ENCODE data around the gene PTPRG. TPM values are rescaled to one million over a fixed set of nuclear protein-coding genes. Genes with fewer than 3 reads are reported as not detected.

The PTPRG gene
- total RNA-seq, 1 experiment from 2014 or later, result 69.3 TPM

GRCh38 chr3:61740494-61740893 is 179.1 kb downstream of the PTPRG start:
- Histone ChIP-seq H3K56ac (ENCODE audit: insufficient read length, low read depth, low read length) (no peak overlapping the region), H2BK120ac (ENCODE audit: low read depth, low read length, poor library complexity, severe bottlenecking) (no peak overlapping the region), H3K18ac (ENCODE audit: insufficient read length, low read depth, low read length) (no peak overlapping the region), H4K91ac (ENCODE audit: insufficient read length, low read depth, low read length) (no peak overlapping the region), H3T11ph (ENCODE audit: low read length) (no peak overlapping the region), H3K23me2 (ENCODE audit: insufficient read length, low read depth, low read length, poor library complexity, severe bottlenecking) (no peaks in the 10 kb centered on the region), H2BK20ac (ENCODE audit: low read depth, low read length, poor library complexity, severe bottlenecking) (no peak overlapping the region), H3K4ac (ENCODE audit: low read depth, low read length) (no peak overlapping the region), H3K27ac (ENCODE audit: insufficient read length, low read depth, low read length) (no peak overlapping the region), H3K4me1 (ENCODE audit: insufficient read depth, low read length) (peaks cover 6% of the 10 kb centered on the region; the same call in 1 of the 2 replicates), H3K14ac (ENCODE audit: insufficient read depth, low read length) (no peak overlapping the region), H4K20me1 (ENCODE audit: control insufficient read depth, insufficient read depth, insufficient read length) (no peaks in the 10 kb centered on the region), H4K5ac (ENCODE audit: insufficient read length, low read depth, low read length) (no peak overlapping the region), H2AK5ac (ENCODE audit: insufficient read length, low read length) (no peak overlapping the region), H3K27me3 (ENCODE audit: insufficient read depth, low read length) (no peaks in the 10 kb centered on the region), H3K79me2 (ENCODE audit: insufficient read depth, low read length) (peaks cover 25% of the 10 kb centered on the region; the same call in 1 of the 2 replicates), H3K9ac (ENCODE audit: extremely low read depth, insufficient read length, low read length) (no peak overlapping the region), H2AFZ (ENCODE audit: low read length) (no peak overlapping the region), H2BK5ac (ENCODE audit: insufficient read length, low read length) (no peak overlapping the region), H4K8ac (replicated peaks; ENCODE audit: insufficient read length, low read depth, low read length) (no peak overlapping the region), H3K9me3 (ENCODE audit: control insufficient read depth, low read depth, low read length) (no peaks in the 10 kb centered on the region), H3K79me1 (ENCODE audit: insufficient read depth, low read depth, low read length, poor library complexity, severe bottlenecking) (peaks cover 4% of the 10 kb centered on the region), H3K4me2 (ENCODE audit: insufficient read depth, insufficient read length, low read length) (no peak overlapping the region), H2BK15ac (ENCODE audit: low read depth, low read length) (no peak overlapping the region), H2BK12ac (ENCODE audit: insufficient read length, low read depth, low read length) (no peak overlapping the region), H3K23ac (ENCODE audit: insufficient read length, low read depth, low read length) (no peak overlapping the region)
- Mint-ChIP-seq H3K36me3 (ENCODE audit: insufficient read depth in 1 of 3, low read depth in 3 of 3) (peaks cover 11 to 12% (median 12%) of the 10 kb centered on the region in 3 experiments; a peak in 6 of 7 replicates), H3K9me3 (no peaks in the 10 kb centered on the region), H3K27ac (peak overlapping the region in 1 of 3 experiments; percentile 32; a peak in 1 of 7 replicates), H3K4me3 (no peak overlapping the region), H3K4me1 (peaks cover 50 to 53% of the 10 kb centered on the region in 2 experiments), H3K27me3 (ENCODE audit: low read depth) (no peaks in the 10 kb centered on the region)
- TF ChIP-seq, protein P1, sequence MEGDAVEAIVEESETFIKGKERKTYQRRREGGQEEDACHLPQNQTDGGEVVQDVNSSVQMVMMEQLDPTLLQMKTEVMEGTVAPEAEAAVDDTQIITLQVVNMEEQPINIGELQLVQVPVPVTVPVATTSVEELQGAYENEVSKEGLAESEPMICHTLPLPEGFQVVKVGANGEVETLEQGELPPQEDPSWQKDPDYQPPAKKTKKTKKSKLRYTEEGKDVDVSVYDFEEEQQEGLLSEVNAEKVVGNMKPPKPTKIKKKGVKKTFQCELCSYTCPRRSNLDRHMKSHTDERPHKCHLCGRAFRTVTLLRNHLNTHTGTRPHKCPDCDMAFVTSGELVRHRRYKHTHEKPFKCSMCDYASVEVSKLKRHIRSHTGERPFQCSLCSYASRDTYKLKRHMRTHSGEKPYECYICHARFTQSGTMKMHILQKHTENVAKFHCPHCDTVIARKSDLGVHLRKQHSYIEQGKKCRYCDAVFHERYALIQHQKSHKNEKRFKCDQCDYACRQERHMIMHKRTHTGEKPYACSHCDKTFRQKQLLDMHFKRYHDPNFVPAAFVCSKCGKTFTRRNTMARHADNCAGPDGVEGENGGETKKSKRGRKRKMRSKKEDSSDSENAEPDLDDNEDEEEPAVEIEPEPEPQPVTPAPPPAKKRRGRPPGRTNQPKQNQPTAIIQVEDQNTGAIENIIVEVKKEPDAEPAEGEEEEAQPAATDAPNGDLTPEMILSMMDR (conservative IDR thresholded peaks at IDR 0.05), result no peak
- WGBS (ENCODE audit: extremely low coverage, insufficient read length, low lambda C conversion rate), result no CpG with 5 or more reads among the region's 1 CpG
- no peak for DNase-seq
